ENCODE data around the gene CHDH.

DNA sequence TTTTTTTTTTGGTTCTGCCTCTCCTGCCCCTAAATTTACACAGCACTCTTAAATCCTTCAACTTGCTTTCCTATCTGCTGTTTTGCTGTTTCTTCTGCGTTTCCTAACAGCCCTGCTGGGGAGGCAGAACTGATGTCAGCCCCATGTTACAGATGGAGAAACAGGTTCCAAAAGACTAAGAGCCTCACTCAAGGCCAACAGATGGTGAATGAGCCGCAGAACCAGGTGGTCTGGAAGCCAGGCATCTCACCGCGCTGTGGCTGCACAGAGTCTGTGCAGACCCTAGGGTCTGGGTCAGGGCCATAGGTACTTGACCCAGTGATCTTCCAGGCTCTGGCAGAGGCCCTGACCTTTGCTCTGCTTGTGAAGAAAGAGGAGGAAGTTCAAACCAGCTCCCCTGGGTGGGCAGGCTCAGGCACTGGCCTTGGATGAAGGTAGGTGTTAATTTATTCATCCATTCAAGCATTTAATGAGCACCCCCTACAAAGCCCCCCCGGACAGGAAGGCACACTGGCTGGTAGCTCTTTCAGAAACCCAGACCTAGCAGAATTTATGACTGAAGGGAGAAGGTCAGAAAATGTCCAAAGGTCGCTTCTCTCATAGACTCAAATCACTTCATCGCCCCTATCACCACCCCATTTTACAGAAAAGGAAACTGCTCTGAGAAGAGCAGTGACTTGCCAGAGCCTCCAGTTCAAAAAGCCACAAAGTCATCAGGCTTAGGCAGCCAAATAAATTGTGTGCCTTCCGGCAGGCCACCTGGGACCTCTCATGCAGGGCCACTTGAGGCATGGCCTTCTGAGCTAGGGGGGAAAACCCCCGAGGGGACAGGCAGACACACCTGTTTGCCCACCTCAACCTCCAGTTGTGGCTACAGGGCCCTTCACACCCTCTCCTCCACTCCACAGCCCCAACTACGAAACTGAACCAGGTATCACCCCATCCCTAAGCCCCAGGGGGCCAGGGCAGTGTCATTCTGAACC is 2.7 kb downstream of the CHDH start:
- TF ChIP-seq POLR2A (IDR thresholded peaks at IDR 0.05) (no peak), CTCF (IDR thresholded peaks at IDR 0.05) (no peak), EP300 (IDR thresholded peaks at IDR 0.05) (no peak)
